Hepatocyte (in vitro differentiated cells): ENCODE results near the gene F7.

ENCODE experiments used
- CTCF ChIP-seq: fragments of 200-600 bp; sonication (generic); IDR thresholded peaks from 2 replicates; pipeline ENCODE4 v1.5.1; 2016; ENCODE audit warnings: antibody characterized with exemption, mild to moderate bottlenecking; ENCODE audit not compliant: poor library complexity
- EZH2 ChIP-seq: fragments of 200-600 bp; sonication (generic); IDR thresholded peaks from 2 replicates; pipeline ENCODE4 v1.6.1; 2016; ENCODE audit warnings: antibody characterized with exemption, mild to moderate bottlenecking, borderline replicate concordance

- TF ChIP-seq CTCF: no peak
- no peak for TF ChIP-seq EZH2
These were observed 12.3 kb downstream of the F7 start for GRCh38 chr13:113117911-113118260.
